Measurements from ENCODE around the gene FKBP1B.
"Not testable (repeated sequence)": the region's sequence is repeated elsewhere in the genome, so short reads cannot be mapped to it uniquely, and the experiment has no call there.

Gene FKBP1B

DNA sequence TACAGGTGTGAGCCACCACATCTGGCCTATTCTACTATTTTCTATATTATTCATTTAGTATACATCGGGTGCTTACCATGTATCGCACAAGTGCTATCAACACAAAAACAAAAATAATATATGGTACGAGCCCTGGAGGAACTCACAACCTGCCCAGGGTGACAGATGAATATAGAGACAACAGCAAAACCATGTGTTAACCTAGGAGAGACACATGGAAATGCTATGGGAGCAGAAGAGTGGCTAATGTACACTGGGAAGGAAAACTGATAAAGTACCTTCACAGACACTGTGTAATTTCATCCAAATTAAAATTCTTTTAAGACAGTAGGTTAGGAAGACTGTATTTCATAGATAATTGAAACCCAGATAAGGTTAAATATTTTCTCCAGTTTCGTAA lies 22.7 kb downstream of the FKBP1B start:
- DNase-seq, result no peak

DNA sequence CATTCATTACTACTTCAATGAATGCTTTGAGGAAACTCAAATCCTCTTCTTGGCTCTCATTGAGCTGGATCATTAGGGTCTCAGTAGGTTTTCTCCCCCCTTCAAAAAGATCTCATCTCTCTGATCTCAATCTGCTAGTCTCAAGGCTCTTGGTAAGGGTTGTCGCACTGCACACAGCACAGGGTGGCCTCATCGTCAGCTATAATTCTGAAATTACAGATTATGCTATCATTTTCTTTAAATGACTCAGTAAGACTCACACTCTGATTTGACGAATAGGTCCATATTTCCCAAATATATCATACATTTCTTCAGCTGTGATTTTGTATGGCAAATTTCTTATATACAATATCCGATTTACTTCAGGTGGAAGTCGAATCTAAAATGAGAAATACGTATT lies 24.3 kb downstream of the FKBP1B start:
- DNase-seq, result no peak

DNA sequence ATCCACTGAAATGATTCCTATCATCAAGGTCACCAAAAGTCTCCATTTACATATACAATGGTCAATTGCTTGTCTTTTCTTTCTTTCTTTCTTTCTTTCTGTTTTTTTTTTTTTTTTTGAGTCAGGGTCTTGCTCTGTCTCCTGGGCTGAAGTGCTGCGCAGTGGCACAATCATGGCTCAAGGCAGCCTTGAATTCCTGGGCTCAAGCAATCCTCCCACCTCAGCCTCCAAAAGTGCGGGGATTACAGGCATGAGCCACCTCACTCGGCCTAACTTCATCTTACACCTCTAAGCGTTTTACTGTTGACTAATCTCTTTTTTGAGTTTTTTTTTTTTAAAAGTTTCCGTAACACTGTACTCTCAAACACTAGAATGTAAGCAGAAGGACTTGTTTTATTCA lies 25.7 kb downstream of the FKBP1B start:
- no peak for DNase-seq

DNA sequence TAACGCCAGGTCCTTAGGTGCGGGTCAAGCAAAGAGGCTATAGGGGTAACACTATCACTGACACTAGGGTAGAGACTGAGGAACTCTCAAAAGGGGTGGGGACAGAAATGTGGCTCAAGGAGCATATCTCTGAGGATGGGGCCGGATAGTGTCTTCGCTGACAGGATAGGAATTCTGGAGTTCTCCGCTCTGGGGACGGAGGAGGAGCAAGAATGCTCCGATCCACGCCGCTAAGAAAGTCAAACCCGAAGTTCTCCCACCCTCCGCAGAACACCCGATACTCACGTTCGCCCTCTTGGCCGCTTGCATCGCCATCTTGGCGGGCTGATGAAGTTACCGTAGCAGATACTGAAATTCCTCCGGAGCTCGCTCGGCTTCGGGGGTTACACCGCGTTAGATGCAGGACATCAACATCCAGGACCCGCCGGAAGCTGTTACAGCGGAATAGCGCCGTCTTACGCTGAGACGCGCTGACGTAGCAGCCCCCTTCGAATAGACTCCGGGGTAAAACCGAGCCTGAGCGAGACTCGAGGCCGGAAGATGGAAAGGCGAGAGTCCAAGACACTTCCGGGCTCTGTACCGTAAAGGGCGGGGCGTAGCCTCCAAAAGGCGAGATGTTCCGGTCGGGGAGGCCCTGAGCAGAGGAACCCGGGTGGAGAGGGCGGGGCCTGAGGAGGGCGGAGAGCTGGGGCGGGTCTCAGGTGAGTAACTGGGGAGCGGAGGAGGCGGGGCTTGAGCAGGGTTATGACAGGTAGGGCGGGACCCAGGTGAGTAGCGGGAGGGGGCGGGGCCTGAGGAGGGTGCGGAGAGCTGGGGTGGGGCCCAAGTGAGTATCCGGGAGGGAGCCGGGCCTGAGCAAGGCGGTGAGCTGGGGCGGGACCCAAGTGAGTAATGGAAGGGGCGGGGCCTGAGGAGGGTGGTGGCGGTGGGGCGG lies 26.6 kb downstream of the FKBP1B start, which contains the start of gene SF3B6:
SF3B6 (minus strand) TSS at position 412 of the 934 bp plus-strand sequence; CDS start at position 315, 97 bp downstream.
- peak; percentile 97 for DNase-seq

DNA sequence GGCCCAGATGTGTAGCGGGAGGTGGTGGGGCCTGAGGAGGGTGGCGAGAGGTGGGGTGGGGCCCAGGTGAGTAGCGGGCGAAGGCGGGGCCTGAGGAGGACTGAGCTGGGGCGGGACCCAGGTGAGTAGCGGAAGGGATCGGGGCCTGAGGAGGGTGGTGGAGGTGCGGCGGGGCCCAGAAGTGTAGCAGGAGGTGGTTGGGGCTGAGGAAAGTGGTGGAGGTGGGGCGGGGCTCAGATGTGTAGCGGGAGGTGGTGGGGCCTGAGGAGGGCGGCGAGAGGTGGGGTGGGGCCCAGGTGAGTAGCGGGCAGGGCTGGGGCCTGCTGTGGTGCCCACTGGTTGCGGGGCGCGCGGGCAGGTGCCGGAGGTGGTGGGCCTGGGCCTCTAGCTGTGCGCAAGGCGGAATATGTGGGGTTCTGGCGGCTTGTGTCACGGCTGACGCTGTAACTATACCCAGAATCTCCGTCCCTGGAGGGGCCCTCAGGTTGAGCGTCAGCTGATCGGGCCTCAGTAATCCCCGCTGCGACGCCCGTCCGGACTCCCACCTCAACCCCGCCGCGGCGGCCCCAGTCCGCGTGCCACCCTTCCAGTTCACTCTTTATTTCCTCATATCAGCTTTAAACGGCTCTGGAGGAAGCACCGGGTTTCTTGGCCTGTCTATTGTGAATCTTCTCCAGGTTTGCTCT lies 27.5 kb downstream of the FKBP1B start:
- no peak for DNase-seq

DNA sequence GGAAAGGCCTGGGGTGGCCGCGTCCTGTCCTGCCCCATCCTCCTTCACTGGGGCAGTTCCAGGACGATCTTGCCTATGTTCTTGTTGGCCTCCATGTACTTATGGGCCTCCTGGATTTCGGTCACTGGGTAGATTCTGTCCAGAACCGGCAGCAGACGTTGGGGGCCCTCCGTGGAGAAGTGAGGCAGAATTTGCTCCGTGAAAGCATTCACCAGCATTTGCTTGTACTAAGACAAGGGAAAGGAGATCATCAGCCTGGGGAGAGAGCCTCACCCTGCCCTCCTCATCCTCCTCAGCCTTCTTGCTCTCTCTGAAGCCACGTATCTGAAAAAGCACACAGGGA lies 28.0 kb downstream of the FKBP1B start:
- DNase-seq, result no peak

DNA sequence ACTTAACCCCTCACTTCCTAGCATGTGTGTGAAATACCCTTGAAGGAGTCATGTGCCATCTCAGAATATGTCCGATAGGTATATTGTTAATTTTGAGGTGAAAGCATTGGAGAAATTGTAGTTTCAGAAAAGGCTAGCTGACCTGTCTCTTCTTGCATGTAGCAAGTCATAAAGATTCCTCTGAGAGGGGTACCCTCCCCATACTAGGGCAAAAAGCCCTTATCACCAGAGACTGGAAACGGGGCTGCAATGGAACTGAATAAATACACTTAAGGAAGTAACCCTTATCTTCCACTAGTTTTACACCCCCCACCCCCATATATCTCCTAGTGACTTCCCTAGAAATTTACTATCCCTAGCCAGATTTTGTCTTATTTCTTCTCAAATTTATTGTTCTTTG lies 28.3 kb downstream of the FKBP1B start:
- no peak for DNase-seq

DNA sequence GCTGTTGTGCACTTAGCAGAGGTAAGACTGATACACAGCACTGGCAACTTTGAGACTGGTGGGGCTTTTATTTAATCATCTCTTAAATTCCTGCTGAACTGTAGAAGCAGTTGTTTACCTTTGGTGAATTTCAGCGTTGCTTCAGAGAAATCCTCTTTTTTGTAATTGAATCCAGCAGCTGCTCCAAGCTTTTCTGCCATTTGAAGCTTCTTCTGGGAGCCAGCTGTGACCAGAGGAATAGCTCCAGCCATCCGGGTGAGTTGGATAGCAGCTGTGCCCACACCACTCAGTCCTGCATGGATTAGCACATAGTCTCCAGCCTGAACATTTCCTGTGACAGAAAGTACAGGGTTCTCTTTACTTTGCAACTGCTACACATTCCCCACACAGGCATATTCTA lies 31.2 kb downstream of the FKBP1B start:
- DNase-seq, result no peak

DNA sequence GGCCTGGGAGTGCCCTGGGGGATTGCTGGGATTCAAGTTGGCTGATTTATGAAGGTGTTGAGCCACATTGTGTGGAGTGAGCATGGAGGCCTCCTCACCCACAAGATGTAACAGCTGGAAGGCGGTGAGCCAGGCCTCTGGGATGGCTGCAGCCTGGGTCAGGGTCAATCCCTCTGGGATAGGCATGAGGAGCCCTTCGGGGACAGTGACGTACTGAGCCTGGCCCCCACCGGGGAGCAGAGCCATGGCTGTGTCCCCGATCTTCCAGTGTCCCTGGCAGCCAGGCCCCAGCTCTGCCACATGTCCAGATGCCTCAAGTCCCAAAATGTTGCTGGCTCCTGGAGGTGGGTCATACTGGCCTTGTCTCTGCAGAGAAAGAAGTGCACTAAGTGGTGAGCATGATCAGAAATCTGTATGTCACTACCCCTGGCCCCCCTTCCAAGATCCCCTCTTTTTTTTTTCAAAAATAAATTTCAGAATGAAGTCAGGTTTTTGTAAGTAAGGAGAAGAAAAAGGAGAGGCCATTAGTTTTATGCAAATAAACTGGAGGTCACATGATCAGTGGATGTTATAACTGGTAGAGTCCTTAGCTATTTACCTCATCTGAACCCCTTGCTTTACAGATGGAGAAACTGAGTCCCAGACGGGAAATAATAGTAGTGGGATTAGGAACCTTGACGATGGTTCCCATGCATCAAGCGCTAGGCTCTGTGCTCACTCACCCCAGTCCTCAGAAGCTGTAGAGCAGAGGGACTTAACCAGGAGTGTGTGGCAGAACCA lies 33.4 kb downstream of the FKBP1B start:
- DNase-seq, result no peak

DNA sequence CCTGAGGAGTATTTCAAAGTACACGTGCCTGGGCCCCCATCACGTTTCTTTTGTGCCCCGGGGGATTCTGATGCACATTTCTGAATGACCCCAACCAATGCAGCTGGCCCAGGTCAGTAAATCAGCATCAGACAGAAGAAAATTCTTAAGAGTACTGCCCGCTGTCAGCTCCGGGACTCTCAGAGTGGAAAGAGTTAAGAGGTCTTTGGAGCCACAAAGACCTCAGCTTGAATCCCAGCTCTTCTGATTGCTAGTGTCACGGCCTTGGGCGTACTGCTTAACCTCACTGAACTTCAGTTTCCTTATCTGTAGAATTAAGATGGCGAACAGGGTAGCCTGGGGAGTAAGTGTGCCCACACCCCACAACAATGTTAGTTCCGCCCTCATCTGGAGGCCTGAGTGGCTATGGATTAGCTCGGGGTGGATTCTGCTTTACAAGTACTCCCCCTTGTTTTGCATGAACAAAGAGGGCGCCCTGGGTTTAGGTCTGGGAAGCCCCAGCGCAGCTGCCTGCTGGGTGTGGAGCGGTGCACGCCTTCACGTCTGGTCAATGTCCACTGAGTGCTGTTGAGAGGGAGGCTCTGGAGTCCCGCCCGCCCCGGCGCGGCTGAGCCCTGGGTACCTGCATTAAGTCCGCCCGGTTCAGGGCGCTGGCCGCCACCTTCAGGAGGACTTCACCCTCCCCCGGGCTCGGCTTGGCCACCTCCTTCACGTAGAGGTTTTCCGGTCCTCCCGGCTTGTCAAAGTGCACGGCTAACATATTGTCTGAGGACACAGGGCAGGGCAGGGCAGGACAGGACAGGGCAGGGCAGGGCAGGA lies 34.2 kb downstream of the FKBP1B start:
- peak; percentile 90 for DNase-seq

DNA sequence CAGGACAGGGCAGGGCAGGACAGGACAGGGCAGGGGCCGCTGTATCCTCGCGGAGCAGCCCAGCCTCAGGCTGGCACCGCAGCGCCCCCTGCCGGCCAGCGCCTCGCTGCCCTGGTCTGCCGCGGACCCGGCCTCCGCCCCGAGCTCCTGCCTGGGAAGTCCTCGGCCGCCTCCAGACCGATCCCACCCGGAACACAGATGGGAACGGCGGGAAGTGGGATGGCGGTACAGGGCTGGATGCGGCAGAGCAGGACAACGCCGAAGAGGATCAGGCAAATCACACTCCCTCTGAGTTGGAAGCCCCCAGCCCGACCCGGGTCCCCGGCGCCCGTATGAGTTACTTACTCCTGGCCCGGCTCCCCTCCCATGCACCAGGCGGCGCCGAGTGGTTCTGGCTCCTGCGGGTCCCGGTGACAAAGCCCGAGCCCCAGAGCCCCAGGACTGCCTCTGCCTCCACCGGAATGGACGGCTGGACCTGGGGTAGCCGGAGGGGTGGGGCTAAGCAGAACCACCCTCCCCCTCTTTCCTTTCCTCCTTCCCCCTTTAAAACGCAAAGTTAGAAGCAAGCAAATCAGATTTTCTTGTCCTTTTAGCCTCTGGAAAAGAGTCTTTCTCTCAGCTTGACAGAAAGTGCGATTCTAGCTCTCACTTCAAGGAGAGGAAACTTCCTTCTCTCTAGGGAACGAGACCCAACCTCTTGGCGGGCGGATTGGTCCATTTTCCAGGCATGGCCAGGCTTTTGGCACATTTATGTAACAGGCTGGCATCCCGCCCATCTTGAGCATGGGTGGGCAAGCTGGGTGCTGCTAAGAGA lies 35.1 kb downstream of the FKBP1B start, which contains the start of gene TP53I3:
TP53I3 (minus strand) TSS at position 449 of the 814 bp plus-strand sequence. CDS start 508 bp downstream, outside the sequence.
- DNase-seq, result peak; percentile 88

DNA sequence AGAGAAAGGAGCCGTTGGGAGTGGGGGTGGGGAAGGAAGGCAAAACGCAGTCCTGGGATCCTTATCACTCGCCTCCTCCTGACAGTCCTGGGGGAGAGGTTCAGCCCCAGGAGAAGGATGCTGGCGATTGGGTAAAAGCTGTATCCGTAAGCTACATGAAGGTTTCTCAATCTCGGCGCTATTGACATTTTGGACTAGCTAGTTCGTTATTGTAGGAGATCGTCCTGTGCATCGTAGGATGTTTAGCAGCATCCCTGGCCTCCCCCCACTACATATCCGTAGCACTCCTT lies 35.6 kb downstream of the FKBP1B start:
- peak; percentile 41 for DNase-seq

DNA sequence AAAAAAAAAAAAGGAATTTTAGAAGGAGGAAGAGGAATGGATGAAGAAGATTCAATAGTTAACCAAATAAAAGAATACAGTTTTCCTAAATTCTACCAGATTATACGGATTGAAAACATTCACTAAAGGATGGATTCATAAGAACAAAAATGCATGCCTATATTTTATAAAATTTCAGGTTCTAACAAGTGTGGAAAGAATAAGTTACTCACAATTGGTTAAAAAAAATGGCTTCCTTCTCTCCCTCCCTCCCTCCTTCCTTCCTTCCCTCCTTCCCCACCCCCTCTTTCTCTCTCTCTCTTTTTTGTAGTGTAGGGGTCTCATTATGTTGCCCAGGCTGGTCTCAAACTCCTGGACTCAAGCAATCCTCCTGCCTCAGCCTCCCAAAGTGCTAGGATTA lies 36.7 kb downstream of the FKBP1B start:
- no peak for DNase-seq

DNA sequence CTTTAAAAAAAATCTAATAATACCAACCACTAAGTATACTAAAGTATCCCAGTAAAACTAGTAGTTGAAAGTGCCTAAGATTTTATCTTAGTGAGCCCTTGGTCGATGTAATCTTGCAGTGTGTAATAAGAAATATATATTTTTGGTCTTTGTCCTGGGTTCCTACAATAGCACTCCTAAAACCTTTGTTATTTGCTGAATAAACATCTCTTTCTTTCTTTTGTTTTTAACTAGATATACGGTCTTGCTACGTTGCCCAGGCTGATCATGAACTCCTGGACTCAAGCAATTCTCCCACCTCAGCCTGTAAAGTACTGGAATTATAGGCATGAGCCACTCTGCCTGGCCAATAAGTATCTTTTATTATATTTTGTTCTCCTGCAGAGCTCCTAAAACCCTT lies 37.5 kb downstream of the FKBP1B start:
- DNase-seq, result no peak

DNA sequence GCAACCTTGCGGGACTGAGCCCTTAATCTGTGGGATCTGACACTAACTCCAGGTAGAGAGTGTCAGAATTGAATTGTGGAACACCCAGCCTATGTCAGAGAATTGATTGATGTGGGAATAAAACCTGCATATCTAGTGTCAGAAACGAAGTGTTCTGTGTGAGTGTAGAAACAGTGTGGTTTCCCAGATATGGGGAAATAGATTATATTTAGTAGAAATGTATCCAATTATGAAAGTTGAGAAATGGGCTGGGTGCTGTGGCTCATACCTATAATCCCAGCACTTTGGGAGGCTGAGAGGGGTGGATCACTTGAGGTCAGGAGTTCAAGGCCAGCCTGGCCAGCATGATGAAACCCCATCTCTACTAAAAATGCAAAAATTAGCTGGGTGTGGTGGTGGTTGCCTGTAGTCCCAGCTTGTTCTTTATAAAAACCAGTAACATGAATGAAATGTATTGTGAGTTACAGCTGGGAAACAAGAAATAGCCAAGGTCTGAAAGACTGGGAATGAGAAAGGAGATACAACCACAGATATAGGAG lies 39.3 kb downstream of the FKBP1B start:
- DNase-seq, result no peak

DNA sequence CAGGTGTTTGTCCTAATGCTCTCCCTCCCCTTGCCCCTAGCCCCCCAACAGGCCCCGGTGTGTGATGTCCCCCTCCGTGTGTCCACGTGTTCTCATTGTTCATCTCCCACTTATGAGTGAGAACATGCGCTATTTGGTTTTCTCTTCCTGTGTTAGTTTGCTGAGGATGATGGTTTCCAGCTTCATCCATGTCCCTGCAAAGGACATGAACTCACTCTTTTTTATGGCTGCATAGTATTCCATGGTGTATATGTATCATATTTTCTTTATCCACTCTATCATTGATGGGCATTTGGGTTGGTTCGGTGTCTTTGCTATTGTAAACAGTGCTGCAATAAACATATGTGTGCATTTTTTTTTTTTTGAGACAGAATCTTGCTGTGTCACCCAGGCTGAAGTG lies 43.7 kb downstream of the FKBP1B start:
- DNase-seq, result not testable (repeated sequence)

DNA sequence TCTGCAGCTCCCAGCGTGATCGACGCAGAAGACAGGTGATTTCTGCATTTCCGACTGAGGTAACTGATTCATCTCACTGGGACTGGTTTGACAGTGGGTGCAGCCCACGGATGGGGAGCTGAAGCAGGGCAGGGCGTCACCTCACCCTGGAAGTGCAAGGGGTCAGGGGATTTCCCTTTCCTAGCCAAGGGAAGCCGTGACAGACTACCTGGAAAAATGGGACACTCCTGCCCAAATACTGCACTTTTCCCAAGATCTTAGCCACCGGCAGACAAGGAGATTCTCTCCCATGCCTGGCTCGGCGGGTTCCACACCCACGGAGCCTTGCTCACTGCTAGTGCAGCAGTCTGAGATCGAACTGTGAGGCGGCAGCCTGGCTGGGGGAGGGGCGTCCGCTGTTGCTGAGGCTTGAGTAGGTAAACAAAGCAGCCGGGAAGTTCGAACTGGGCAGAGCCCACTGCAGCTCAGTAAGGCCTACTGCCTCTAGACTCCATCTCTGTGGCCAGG lies 45.7 kb downstream of the FKBP1B start:
- not testable (repeated sequence) for DNase-seq

DNA sequence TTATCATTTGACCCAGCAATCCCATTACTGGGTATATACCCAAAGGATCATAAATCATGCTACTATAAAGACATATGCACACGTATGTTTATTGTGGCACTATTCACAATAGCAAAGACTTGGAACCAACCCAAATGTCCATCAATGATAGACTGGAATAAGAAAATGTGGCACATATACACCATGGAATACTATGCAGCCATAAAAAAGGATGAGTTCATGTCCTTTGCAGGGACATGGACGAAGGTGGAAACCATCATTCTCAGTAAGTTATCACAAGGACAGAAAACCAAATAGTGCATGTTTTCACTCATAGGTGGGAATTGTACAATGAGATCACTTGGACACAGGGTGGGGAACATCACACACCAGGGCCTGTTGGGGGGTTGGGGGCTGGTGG lies 51.2 kb downstream of the FKBP1B start:
- DNase-seq, result not testable (repeated sequence)

DNA sequence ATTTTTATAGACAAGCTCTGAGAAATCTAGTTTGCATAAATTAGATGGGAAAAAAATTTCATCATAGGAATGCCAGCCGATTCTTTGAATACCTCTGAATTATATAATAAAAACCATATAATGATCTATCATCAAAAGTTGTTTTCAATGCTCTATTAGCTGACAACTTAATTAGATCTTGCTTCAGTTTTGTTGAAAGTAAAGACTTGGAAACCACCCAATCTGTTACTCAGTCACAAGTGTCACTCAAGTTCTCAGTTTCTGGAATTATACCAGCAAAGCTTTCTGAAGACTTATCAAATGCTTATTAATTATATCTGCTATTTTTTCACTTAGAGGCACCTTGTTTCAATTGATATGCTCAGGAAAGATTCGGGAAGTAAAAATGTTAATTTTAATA lies 52.5 kb downstream of the FKBP1B start:
- DNase-seq, result no peak

DNA sequence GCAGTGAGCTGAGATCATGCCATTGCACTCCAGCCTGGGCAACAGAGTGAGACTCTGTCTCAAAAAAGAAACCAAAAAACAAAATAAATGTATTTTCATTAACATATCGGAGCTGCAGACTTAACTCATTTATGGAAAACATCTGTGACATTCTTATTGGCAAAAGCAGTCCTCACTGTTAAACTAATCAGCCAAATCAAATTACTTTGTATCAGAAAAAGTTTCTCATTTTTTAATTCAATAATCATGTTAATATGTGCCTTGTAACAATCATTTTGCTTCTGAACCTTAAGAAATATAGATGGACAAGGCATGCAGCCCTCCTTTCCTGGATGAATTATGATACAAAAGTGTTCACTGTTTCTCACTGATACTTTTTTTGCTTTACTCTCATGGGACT lies 53.1 kb downstream of the FKBP1B start:
- DNase-seq, result no peak

DNA sequence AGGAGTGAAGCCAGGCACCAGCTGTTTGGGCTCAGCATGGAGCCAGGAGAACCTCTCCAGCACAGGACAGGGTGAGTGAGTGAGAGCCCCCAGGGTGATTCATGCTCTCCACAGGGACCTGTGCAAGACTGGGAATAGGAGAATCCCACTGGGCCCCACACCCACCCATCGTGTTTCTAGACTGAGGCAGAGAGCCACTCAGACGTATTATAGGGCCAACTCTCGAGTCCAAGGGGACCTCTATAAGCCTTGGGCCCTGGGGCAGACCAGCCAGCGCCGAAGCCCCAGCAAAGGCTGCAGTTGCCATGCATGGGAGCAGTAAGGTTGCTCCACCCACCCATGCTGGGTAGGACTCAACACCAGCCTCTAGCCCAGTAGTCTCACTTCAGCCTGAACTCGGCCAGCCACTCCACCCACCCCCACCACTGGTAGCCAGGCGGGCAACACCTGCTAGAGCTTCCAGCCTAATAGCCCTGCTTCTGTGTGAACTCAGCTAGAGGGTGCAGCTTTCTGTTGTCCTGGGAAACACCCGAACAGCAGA lies 54.6 kb downstream of the FKBP1B start:
- DNase-seq, result no peak

Measured in HCEC 1CT (cell line).